Natural killer cell (primary cell): Measurements from ENCODE around the gene ACSM6. TPM values are rescaled to one million over a fixed set of nuclear protein-coding genes. Genes with fewer than 3 reads are reported as not detected.
"Not testable (repeated sequence)": the region's sequence is repeated elsewhere in the genome, so short reads cannot be mapped to it uniquely, and the experiment has no call there.

Experiments
- ATAC-seq, 3 donors: fragments of 150-1000 bp in 2 of 3; fragments of 200-7000 bp in 1 of 3; cut with Tn5 transposase; 1 replicate in 1 of 3; 2 replicates in 2 of 3; pipeline ENCODE4 v1.10.0; 2021; ENCODE audit warnings: mild to moderate bottlenecking in 2 of 3, moderate library complexity in 2 of 3
- DNase-seq, 2 donors: peaks; one replicate each; pipeline versions ENCODE4 v3.0.0 to v3.0.0-alpha.2; 2013 to 2021; ENCODE audit warnings: mixed read lengths in 1 of 2
- H3K27ac ChIP-seq: one replicate; pipeline ENCODE4 v1.5.1; 2013; ENCODE audit warnings: mild to moderate bottlenecking, low read length
- H3K27me3 ChIP-seq: one replicate; pipeline ENCODE4 v1.6.1; 2013; ENCODE audit warnings: low read length; ENCODE audit not compliant: control insufficient read depth, insufficient read depth
- H3K36me3 ChIP-seq: one replicate; pipeline ENCODE4 v1.6.1; 2013; ENCODE audit warnings: low read length; ENCODE audit not compliant: control insufficient read depth, insufficient read depth
- H3K4me1 ChIP-seq: one replicate; pipeline ENCODE4 v1.6.1; 2013; ENCODE audit warnings: low read length; ENCODE audit not compliant: control insufficient read depth, insufficient read depth
- H3K4me3 ChIP-seq: one replicate; pipeline ENCODE4 v1.5.1; 2013; ENCODE audit warnings: low read length
- H3K9me3 ChIP-seq: one replicate; pipeline ENCODE4 v1.6.1; 2013; ENCODE audit warnings: low read length; ENCODE audit not compliant: control insufficient read depth, insufficient read depth
- H3K27ac Mint-ChIP-seq, 2 donors: one replicate each; pipeline ENCODE4 v1.8.0; 2022; ENCODE audit warnings: mild to moderate bottlenecking in 2 of 2, mixed read lengths in 2 of 2, moderate library complexity in 1 of 2
- H3K27me3 Mint-ChIP-seq, 2 donors: one replicate each; pipeline ENCODE4 v1.8.0; 2022; ENCODE audit warnings: low read depth in 2 of 2, mixed read lengths in 2 of 2
- H3K36me3 Mint-ChIP-seq: one replicate; pipeline ENCODE4 v1.8.0; 2022; ENCODE audit warnings: mixed read lengths
- H3K4me1 Mint-ChIP-seq, 2 donors: one replicate each; pipeline ENCODE4 v1.8.0; 2022; ENCODE audit warnings: mixed read lengths in 2 of 2
- H3K4me3 Mint-ChIP-seq: one replicate; pipeline ENCODE4 v1.8.0; 2022; ENCODE audit warnings: mild to moderate bottlenecking, moderate library complexity, mixed read lengths
- H3K9me3 Mint-ChIP-seq, 2 donors: one replicate each; pipeline ENCODE4 v1.8.0; 2022; ENCODE audit warnings: mixed read lengths in 2 of 2
- CTCF ChIP-seq: fragments of 200-600 bp; IDR thresholded peaks from one replicate; pipeline ENCODE4 v1.8.0; 2022; ENCODE audit warnings: antibody characterized with exemption
- WGBS: methylation state at CpG from one replicate; pipeline ENCODE4 v1.1.7; 2013; ENCODE audit warnings: missing lambda C conversion rate; ENCODE audit not compliant: insufficient coverage; 5-methylcytosine and 5-hydroxymethylcytosine counted together
- intact Hi-C: fragments of 100-400 bp; cut with micrococcal nuclease; formaldehyde crosslinking; loops from one replicate; pipeline ENCODE4 v1.14.2; 2022
- total RNA-seq, 4 donors: library from RNA; stranded (reverse); fragments of 120-200 nt in 1 of 4; gene quantifications; one replicate each; pipeline versions ENCODE4 v1.2.3 to v1.2.4, GENCODE V29; 2013 to 2022

ACSM6 gene
- total RNA-seq, 3 donors from 2014 or later (not counting 1 experiment from before 2014, with no cell fraction given): not detected

GRCh38 chr10:95196046-95196445, 2.0 kb downstream of the ACSM6 start:
- no peaks in the 10 kb centered on the region for H3K9me3 ChIP-seq
- 71% methylated on average over 3 of the region's 3 CpGs for WGBS
- no peak for DNase-seq
- Mint-ChIP-seq H3K9me3 (peaks cover 0 to 3% of the 10 kb centered on the region in 2 donors), H3K4me1 (no peaks in the 10 kb centered on the region), H3K27me3 (peaks cover 0 to 8% of the 10 kb centered on the region in 2 donors), H3K4me3 (no peak overlapping the region), H3K36me3 (no peaks in the 10 kb centered on the region), H3K27ac (no peak overlapping the region)
- no peaks in the 10 kb centered on the region for H3K36me3 ChIP-seq
- no peak for TF ChIP-seq CTCF
- H3K4me1 ChIP-seq: no peaks in the 10 kb centered on the region
- no peak overlapping the region for H3K4me3 ChIP-seq
- H3K27ac ChIP-seq: no peak overlapping the region
- intact Hi-C loops: no loop called here
- no peak for ATAC-seq
- no peaks in the 10 kb centered on the region for H3K27me3 ChIP-seq

GRCh38 chr10:95201736-95202135, 7.7 kb downstream of the ACSM6 start:
- Mint-ChIP-seq H3K27ac (no peak overlapping the region), H3K27me3 (peaks cover 0 to 4% of the 10 kb centered on the region in 2 donors), H3K9me3 (peaks cover 0 to 3% of the 10 kb centered on the region in 2 donors), H3K4me3 (no peak overlapping the region), H3K4me1 (no peaks in the 10 kb centered on the region), H3K36me3 (no peaks in the 10 kb centered on the region)
- no peaks in the 10 kb centered on the region for H3K9me3 ChIP-seq
- no peak for TF ChIP-seq CTCF
- H3K36me3 ChIP-seq: no peaks in the 10 kb centered on the region
- DNase-seq (no peak), ATAC-seq (no peak)
- intact Hi-C loops: no loop called here
- no peak overlapping the region for H3K4me3 ChIP-seq
- WGBS: 83% methylated on average over 4 of the region's 4 CpGs
- H3K27me3 ChIP-seq: no peaks in the 10 kb centered on the region
- no peaks in the 10 kb centered on the region for H3K4me1 ChIP-seq
- H3K27ac ChIP-seq: no peak overlapping the region

GRCh38 chr10:95202865-95203264, 8.8 kb downstream of the ACSM6 start:
- H3K27me3 Mint-ChIP-seq, H3K36me3 Mint-ChIP-seq, H3K36me3 ChIP-seq, H3K27me3 ChIP-seq, intact Hi-C loops, H3K4me1 ChIP-seq, H3K9me3 Mint-ChIP-seq, DNase-seq, H3K9me3 ChIP-seq, H3K4me3 Mint-ChIP-seq, H3K27ac Mint-ChIP-seq, ATAC-seq, H3K27ac ChIP-seq, H3K4me3 ChIP-seq, H3K4me1 Mint-ChIP-seq: not testable (repeated sequence)
- WGBS: 82% methylated on average over 5 of the region's 5 CpGs

- H3K27me3 Mint-ChIP-seq: peaks cover 0 to 7% of the 10 kb centered on the region in 2 donors
- H3K4me1 Mint-ChIP-seq: no peaks in the 10 kb centered on the region
- Histone ChIP-seq H3K4me1 (no peaks in the 10 kb centered on the region), H3K27ac (no peak overlapping the region), H3K4me3 (no peak overlapping the region), H3K36me3 (no peaks in the 10 kb centered on the region), H3K9me3 (no peaks in the 10 kb centered on the region), H3K27me3 (no peaks in the 10 kb centered on the region)
- intact Hi-C loops: no loop called here
- no peak for TF ChIP-seq CTCF
- no peak overlapping the region for H3K27ac Mint-ChIP-seq
- WGBS: 90% methylated on average over 6 of the region's 8 CpGs
- no peak for ATAC-seq
- DNase-seq: no peak
- no peak overlapping the region for H3K4me3 Mint-ChIP-seq
- H3K9me3 Mint-ChIP-seq: no peaks in the 10 kb centered on the region
- no peaks in the 10 kb centered on the region for H3K36me3 Mint-ChIP-seq
Observed at GRCh38 chr10:95208702-95209391, 14.8 kb downstream of the ACSM6 start.
